GM19240 (cell line): ENCODE measurements around the gene PPP2R5B.
"Not testable (repeated sequence)": the region's sequence is repeated elsewhere in the genome, so short reads cannot be mapped to it uniquely, and the experiment has no call there.

ENCODE experiments used
- DNase-seq: peaks from one replicate; pipeline ENCODE4 v3.0.0; 2011; ENCODE audit warnings: low spot score; ENCODE audit not compliant: insufficient read length

Gene PPP2R5B

GRCh38 chr11:64974124-64974523 lies 49.6 kb downstream of the PPP2R5B start:
- DNase-seq, result no peak

GRCh38 chr11:64976651-64977050 lies 52.2 kb downstream of the PPP2R5B start:
- DNase-seq, result no peak

GRCh38 chr11:64983339-64983738 lies 58.9 kb downstream of the PPP2R5B start:
- DNase-seq, result not testable (repeated sequence)
